Limb (tissue), 2 donors: ENCODE results near the gene DNAJA2.

Source experiments
- DNase-seq, 2 donors: peaks; one replicate each; pipeline ENCODE4 v3.0.0-alpha.2; 2016; ENCODE audit errors: extremely low spot score in 2 of 2

DNAJA2 gene

DNA sequence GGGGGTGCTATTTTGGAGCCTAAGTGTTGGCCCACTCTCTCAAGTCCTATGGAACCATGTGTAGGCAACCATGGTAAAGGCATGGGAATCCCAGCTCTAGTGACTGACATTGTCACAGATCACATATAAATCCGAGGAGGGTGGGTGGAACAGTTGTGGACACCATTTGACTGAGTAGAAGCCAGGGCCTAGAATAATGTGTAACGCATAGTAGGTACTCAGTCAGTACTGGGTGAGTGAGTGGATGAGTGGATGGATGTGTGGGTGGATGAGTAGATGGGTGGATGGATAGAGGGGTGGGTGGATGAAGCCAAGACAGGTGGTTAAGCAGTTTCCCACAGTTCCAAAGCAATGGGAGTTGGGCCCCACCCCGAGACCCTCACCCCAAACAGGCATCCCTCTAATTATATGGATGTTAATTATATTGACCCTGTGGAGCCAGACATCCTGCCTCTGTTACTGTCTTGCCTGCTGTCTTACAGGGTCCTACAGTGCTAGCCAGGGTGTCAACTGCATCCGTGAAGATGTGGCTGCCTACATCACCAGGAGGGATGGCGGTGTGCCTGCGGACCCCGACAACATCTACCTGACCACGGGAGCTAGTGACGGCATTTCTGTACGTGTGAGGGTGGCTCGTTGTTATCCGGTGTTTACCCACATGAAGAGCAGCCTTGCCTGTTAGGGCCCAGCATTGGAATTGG lies 67.0 kb downstream of the DNAJA2 start:
- DNase-seq, result no peak
